ENCODE results near the gene UXS1.

GRCh38 chr2:106114166-106114565, 79.9 kb downstream of the UXS1 start:
- TF ChIP-seq EZH2 (IDR thresholded peaks at IDR 0.05; ENCODE audit: borderline replicate concordance, low read depth, low read length, severe bottlenecking) (no peak), CTCF (IDR thresholded peaks at IDR 0.05; ENCODE audit: borderline replicate concordance, extremely low read depth, low read length, poor library complexity, severe bottlenecking) (no peak)

All from DND-41 (cell line).